Anterior cingulate cortex (tissue), 58 donors: ENCODE data around the gene REELD1.

Experiments used
- DNase-seq, 58 donors: peaks; one replicate each; lab custom pipeline; 2025; lab: John Stamatoyannopoulos, UW

Gene REELD1

GRCh38 chr4:146261041-146261440, 46.7 kb downstream of the REELD1 start:
- no peak for DNase-seq

GRCh38 chr4:146263793-146264192, 49.5 kb downstream of the REELD1 start:
- no peak for DNase-seq

- DNase-seq, result peak in 3 of 58 donors; percentile 11 to 34 (median 30)
These were observed 51.7 kb downstream of the REELD1 start for GRCh38 chr4:146265950-146266490.

GRCh38 chr4:146267826-146268225, 53.5 kb downstream of the REELD1 start:
- DNase-seq, result no peak

GRCh38 chr4:146269228-146269653, 54.9 kb downstream of the REELD1 start:
- DNase-seq, result no peak

GRCh38 chr4:146271466-146271865, 57.1 kb downstream of the REELD1 start:
- no peak for DNase-seq

GRCh38 chr4:146273204-146273901, 59.0 kb downstream of the REELD1 start:
- DNase-seq, result peak in 1 of 58 donors; percentile 6

- DNase-seq, result no peak
These were observed 60.4 kb downstream of the REELD1 start for GRCh38 chr4:146274774-146275173.

- no peak for DNase-seq
These were observed 61.0 kb downstream of the REELD1 start for GRCh38 chr4:146275370-146275769.

- no peak for DNase-seq
These were observed 64.6 kb downstream of the REELD1 start for GRCh38 chr4:146278986-146279385.
